ENCODE measurements around the gene RTN3. TPM values are rescaled to one million over a fixed set of nuclear protein-coding genes. Genes with fewer than 3 reads are reported as not detected.

Gene RTN3
- total RNA-seq, 1 experiment from 2014 or later = 95.0 TPM

- H3K4me3 ChIP-seq (replicated peaks in 1 of 2; ENCODE audit: low read depth in 1 of 2, low read length in 2 of 2) = no peak overlapping the region
- RAD21 ChIA-PET (ENCODE audit: low non-redundant PET in 1 of 2, low total read pairs in 2 of 2, uncharacterized antibody in 2 of 2, unreplicated experiment in 2 of 2) = no interaction called here
- ATAC-seq (no peak), DNase-seq (ENCODE audit: low read depth, low spot score) (no peak)
- H3K27me3 ChIP-seq (ENCODE audit: insufficient read depth, low read length) = no peaks in the 10 kb centered on the region
- H3K4me2 ChIP-seq (ENCODE audit: low read length) = no peak overlapping the region
- no peaks in the 10 kb centered on the region for H3K79me2 ChIP-seq (ENCODE audit: insufficient read depth, low read length)
- no TSS peak for BruUV-seq (replicated peaks)
- H3K9me3 ChIP-seq (ENCODE audit: control insufficient read depth in 1 of 2, insufficient read depth in 1 of 2, low read depth in 1 of 2, low read length in 2 of 2) = no peaks in the 10 kb centered on the region
- CTCF ChIA-PET = no interaction called here
- H2AFZ ChIP-seq (ENCODE audit: low read depth, low read length, poor library complexity, severe bottlenecking) = no peak overlapping the region
- H3K27ac ChIP-seq (ENCODE audit: low read depth, low read length) = no peak overlapping the region
- no peaks in the 10 kb centered on the region for H4K20me1 ChIP-seq (ENCODE audit: insufficient read depth)
- intact Hi-C loops (cut with micrococcal nuclease) = no loop called here
- H3K9me2 ChIP-seq (ENCODE audit: insufficient read depth) = no peaks in the 10 kb centered on the region
- H3K4me1 ChIP-seq (ENCODE audit: control insufficient read depth in 1 of 2, insufficient read depth in 2 of 2, low read length in 2 of 2) = no peaks in the 10 kb centered on the region
- POLR2A ChIA-PET = no interaction called here
- H3K36me3 ChIP-seq (ENCODE audit: control insufficient read depth in 1 of 2, insufficient read depth in 2 of 2, low read length in 2 of 2) = peaks cover 5 to 14% of the 10 kb centered on the region in 2 experiments; a peak in 3 of 4 replicates
- TF ChIP-seq REST (IDR thresholded peaks at IDR 0.05; ENCODE audit: low read depth) (no peak), ELF1 (IDR thresholded peaks at IDR 0.05; ENCODE audit: borderline replicate concordance, low read depth) (no peak)
- H3K9ac ChIP-seq (ENCODE audit: low read length) = no peak overlapping the region
These were observed 75.8 kb downstream of the RTN3 start for GRCh38 chr11:63756919-63757761.

- Histone ChIP-seq H3K27ac (ENCODE audit: low read depth, low read length) (no peak overlapping the region), H3K9ac (ENCODE audit: low read length) (no peak overlapping the region), H2AFZ (ENCODE audit: low read depth, low read length, poor library complexity, severe bottlenecking) (no peak overlapping the region), H3K4me1 (ENCODE audit: control insufficient read depth in 1 of 2, insufficient read depth in 2 of 2, low read length in 2 of 2) (no peaks in the 10 kb centered on the region), H4K20me1 (ENCODE audit: insufficient read depth) (no peaks in the 10 kb centered on the region), H3K9me3 (ENCODE audit: control insufficient read depth in 1 of 2, insufficient read depth in 1 of 2, low read depth in 1 of 2, low read length in 2 of 2) (no peaks in the 10 kb centered on the region), H3K4me2 (ENCODE audit: low read length) (no peak overlapping the region), H3K9me2 (ENCODE audit: insufficient read depth) (no peaks in the 10 kb centered on the region), H3K79me2 (ENCODE audit: insufficient read depth, low read length) (no peaks in the 10 kb centered on the region), H3K27me3 (ENCODE audit: insufficient read depth, low read length) (no peaks in the 10 kb centered on the region), H3K36me3 (ENCODE audit: control insufficient read depth in 1 of 2, insufficient read depth in 2 of 2, low read length in 2 of 2) (peaks cover 5 to 7% of the 10 kb centered on the region in 2 experiments; a peak in 3 of 4 replicates), H3K4me3 (replicated peaks in 1 of 2; ENCODE audit: low read depth in 1 of 2, low read length in 2 of 2) (no peak overlapping the region)
- ChIA-PET POLR2A (no interaction called here), RAD21 (ENCODE audit: low non-redundant PET in 1 of 2, low total read pairs in 2 of 2, uncharacterized antibody in 2 of 2, unreplicated experiment in 2 of 2) (no interaction called here), CTCF (no interaction called here)
- intact Hi-C loops (cut with micrococcal nuclease) = no loop called here
- no peak for DNase-seq (ENCODE audit: low read depth, low spot score)
- BruUV-seq (replicated peaks) = no TSS peak
- ATAC-seq = no peak
- no peak for TF ChIP-seq ZFX (IDR thresholded peaks at IDR 0.05)
- TF ChIP-seq POLR2AphosphoS5 (IDR thresholded peaks at IDR 0.05; ENCODE audit: low read depth, low read length) = no peak
- no peak for TF ChIP-seq EGR1 (IDR thresholded peaks at IDR 0.05; ENCODE audit: low read depth)
- TF ChIP-seq SRF (IDR thresholded peaks at IDR 0.05; ENCODE audit: low read depth) = no peak
- TF ChIP-seq SIN3A (IDR thresholded peaks at IDR 0.05; ENCODE audit: low read depth) = no peak
- TF ChIP-seq YY1 (IDR thresholded peaks at IDR 0.05; ENCODE audit: extremely low read depth, insufficient replicate concordance, low read depth, low read length) = no peak
- no peak for TF ChIP-seq TCF7L2 (IDR thresholded peaks at IDR 0.05; ENCODE audit: borderline replicate concordance, extremely low read depth, insufficient read depth, insufficient read length)
- no peak for TF ChIP-seq ATF3 (IDR thresholded peaks at IDR 0.05)
- TF ChIP-seq REST (IDR thresholded peaks at IDR 0.05; ENCODE audit: low read depth) = no peak
- TF ChIP-seq JUND (IDR thresholded peaks at IDR 0.05) = no peak
- TF ChIP-seq POLR2A (IDR thresholded peaks at IDR 0.05; ENCODE audit: borderline replicate concordance, extremely low read depth, insufficient read depth, insufficient read length) = no peak
These were observed 79.3 kb downstream of the RTN3 start for GRCh38 chr11:63760487-63761079.
